RPMI8226 (cell line): Measurements from ENCODE around the gene CFAP46.
"Not testable (repeated sequence)": the region's sequence is repeated elsewhere in the genome, so short reads cannot be mapped to it uniquely, and the experiment has no call there.

Experiments
- DNase-seq: peaks from one replicate; pipeline ENCODE4 v3.0.0-alpha.2; 2015

Gene CFAP46

DNA sequence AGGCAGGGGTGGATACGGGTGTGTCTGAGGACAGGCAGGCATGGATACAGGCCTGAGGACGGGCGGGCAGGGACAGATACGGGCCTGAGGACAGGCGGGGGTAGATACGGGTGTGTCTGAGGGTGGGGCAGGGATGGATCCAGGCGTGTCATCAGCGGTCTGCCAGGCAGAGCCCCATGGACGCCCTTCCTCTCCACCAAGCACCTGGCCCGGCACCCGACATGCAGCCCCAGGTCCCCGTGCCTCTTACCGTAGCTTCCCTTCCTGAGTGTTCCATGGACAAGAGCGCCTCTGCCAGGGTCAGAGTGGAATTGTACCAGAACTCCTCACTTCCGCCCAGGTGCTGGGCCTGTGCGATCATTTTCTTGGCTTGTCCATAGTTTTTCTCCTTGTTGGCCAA is 81.8 kb downstream of the CFAP46 start:
- DNase-seq: no peak

DNA sequence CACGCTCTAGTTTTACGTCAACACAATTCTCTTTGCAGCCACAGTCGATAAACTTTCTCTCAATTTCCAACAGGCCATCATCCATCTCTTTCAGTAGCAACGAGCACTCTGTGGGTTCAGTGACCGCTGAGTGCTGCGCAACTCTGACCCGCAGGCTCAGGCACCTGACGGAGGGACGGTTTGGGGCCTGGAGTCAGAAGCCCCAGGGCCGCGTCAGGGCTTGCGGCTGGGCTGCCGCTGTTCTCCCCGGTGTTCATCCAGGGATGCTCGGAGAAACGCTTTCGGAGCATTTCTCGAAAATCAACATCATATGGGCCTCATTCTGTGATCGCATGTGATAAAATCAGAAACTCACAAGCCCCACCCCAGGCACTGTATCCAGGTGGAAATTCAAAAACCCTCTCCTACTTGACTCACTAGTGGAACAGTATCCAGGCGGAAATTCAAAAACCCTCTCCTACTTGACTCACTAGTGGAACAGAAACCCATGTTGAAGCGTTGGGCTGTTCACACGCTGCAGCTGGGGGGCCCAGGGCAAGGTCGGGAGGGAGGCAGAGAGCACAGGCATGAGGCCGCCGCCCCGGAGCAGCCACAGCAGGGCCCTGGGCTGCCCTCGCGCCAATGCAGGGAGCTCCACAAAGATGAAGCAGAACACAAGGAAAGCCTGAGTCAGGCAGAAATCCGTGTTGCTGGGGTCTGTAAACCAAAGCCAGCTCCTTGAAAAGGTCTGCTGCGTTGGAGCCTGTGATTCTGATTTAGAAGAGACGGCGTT is 83.1 kb downstream of the CFAP46 start:
- DNase-seq: no peak

DNA sequence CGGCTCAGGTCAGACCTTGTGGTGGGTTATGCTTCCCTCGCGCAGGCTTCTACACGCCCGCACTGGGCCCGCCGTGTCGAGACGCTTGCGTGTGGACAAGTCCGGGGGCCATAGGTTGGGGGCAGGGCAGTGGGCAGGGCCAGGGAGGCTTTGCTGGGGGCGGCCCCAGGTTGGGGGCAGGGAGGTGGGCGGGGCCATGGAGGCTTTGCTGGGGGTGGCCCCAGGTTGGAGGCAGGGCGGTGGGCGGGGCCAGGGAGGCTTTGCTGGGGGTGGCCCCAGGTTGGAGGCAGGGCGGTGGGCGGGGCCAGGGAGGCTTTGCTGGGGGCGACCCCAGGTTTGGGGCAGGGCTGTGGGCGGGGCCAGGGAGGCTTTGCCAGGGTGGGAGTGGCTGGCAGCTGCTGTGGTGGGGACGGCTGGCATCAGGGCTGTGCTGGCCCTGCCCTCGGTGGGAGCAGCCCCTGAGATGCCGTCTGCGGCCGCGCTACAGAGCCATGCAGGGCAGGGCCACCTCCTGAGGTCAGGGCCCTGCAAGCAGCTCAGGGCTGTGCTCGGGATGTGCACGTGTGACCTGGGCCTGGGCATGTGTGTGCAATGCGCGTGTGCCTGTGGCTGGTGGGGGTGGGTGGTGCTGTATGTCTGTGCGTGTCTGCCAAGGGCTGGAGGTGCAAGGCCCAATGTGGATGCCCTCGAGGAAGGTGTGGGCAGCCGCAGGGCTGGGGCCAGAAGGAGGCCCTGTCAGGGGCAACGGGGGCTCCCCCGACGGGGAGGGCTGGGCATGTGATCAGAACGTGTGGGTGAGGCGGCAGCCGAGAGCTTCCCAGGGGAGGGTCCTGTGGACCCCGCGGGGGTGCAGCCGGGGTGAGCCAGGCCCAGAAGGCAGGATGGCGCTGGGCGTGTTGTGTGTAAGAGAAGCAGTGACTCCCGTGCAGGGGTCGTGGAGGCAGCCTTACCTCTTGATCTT is 84.0 kb downstream of the CFAP46 start:
- DNase-seq: no peak

DNA sequence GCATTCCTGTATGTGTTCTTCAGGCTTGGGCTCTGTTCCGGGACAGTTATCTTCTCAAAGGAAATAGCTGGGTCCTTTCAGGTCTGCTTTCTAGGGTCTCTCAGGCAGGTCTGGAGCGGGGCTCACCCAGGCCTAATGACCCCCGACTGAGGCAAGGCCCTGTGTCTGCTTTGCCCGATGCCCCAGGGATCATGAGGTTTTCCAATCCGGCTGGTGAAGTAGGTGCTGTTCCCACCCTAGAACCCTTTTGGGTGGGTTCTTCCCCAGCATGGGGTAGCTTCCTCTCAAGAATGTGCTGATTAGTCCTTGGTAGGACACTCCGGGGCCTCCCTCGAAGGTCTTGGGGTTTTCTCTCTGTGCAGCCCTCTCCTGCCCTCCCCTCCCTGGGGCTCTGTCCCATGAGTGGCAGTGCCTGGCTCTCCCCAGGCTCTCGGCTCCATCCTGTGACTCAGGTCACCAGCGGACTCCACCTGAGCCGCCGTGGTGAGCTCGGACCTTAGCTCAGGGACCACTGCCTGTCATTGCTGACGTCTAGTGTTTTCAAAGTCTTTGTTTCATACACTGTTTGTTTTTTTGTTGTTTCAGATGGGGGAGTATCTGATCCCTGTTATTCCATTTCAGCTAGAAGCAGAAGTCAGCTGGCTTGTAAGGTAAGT is 85.4 kb downstream of the CFAP46 start:
- no peak for DNase-seq

DNA sequence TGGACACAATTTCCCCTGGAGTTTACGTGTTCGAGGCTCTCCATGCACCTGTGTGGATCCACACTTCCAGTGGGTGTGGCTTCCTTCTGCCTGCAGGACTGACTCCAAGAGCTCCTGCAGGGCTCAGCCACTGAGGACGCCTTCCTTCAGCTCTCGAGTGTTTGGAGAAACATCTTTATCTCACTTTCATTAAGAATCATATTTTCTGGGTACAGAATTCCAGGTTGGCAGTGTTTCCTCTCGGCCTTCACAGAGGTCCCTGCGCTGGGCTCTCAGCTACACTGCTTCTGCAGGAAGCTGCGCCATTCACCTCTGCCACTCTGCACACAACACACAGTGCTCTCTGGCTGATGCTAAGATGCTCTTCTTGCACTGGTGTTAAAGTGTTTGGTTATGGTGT is 86.5 kb downstream of the CFAP46 start:
- no peak for DNase-seq

DNA sequence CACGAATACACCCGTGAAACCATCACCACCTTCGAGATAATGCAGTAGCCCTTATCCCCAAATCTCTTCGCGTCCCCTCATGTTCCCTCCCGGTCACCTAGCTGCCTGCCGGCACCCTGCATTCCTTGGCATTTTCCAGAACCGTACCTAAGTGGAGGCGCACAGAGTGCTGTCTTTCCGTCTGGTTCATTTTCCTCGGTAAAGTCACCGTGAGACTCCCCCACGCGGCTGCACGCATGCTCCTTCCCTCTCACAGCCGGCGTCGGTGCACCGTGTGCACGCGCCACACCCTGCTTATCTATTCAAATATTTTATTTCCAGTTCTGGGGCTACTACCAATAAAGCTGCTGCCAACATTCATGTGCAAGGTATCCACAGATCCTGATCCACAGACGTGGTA is 90.9 kb downstream of the CFAP46 start:
- DNase-seq: no peak

DNA sequence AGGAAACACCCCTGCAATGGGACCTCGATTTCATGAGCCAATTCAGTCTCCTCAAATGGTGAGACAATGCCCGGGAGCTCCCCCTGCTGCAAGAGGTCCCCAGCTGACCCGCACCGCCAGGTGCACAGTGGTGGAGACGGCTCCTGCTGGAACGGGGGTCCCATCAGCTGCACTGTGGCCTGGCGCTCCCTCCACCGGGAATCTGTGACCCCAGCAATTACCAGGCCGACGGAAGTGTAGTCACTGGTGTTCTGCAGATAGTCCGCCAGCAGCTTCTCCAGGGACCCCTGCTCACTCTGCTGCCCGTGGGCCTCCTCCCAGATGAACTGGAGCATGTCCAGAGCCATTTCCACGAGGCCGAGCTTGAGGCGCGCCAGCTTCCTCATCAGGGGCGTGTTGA is 91.5 kb downstream of the CFAP46 start:
- no peak for DNase-seq

DNA sequence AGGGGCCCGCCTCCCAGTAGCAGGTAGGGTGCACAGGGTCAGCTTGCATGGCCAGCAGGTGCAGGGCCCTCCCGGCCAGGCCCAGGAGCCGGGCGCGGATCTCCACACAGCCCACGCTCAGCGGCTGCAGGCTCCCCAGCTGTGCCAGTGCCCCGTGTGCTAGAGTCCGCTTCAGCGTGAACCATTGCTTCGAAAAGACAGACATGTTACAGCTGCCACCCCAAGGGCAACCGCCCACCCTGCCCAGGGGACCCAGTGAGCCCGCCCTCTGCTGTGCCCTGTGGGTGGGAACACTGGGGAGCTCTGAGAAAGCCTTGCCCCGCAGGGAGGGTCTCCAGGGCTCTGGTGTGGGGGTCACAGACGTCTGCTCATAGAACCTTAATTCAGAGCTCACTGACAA is 92.1 kb downstream of the CFAP46 start:
- no peak for DNase-seq

DNA sequence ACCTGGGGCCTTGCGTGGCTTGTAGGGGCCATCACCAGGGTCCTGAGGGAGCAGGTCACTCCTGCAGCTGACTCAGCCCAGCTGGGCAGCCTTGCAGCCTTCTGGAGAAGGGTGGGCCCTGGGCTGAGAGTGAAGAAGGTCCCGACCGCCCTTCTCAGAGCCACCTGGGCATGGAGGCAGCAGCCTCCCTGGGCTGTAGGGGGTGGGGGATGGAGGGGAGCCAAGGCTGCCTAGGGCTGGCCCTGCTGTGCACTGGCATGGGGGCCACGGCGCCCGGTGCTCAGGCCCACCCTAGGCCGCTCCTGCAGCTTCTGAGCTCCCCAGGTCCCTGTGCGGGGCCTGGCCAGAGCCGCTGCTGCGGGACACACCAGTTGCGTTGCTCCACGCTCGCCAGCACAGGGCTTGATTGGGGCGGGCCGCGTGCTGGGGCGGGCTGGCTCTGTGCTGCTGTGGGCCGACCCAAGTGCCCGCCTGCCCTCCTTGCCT is 92.8 kb downstream of the CFAP46 start:
- no peak for DNase-seq

DNA sequence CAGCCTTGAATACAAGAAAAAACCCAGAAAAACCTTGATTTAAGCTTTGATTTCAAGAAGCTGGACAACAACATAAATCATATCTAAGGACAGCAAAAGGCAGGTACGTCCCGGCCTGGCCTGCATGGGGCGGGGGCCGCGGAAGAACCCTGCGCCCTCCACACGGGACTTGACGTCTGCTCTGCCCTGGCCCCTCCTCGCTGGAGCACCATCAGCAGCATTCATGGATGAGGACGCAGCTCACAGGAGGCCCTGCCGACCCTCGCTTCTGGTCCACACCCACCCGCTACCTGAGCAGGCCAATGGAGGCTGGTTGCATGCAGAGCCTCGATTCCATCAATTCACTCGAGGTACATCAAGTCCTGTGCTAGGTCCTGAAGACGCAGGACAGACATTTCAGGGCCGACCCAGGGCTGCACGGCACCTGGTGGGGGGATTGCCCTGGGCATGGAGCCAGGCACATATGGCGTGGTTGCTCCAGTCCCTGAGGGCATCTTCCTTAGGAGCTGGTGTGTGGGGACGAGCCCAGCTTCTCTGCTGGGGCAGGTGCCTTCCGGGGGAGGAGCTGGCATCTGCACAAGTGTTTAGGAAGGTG is 93.3 kb downstream of the CFAP46 start:
- no peak for DNase-seq

DNA sequence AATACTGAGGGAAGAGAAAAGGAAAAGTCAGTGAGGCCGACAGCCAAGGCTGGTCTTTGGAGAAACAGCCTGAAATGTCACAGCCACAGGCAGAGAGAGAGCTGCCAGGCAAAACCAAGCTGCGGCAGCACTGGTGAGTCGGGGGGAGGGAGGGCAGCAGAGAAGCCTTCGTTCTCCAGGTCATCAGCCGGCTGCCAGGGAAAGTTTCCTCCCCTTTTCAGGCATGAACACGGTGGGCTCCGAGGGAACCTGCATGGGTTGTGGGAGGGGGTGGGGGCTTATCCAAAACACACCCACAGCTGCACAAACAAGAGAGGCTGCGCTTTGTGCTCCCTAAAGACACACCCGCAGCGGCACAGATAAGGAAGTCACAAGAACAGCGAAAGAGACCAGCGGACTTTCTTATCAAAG is 94.1 kb downstream of the CFAP46 start:
- no peak for DNase-seq

DNA sequence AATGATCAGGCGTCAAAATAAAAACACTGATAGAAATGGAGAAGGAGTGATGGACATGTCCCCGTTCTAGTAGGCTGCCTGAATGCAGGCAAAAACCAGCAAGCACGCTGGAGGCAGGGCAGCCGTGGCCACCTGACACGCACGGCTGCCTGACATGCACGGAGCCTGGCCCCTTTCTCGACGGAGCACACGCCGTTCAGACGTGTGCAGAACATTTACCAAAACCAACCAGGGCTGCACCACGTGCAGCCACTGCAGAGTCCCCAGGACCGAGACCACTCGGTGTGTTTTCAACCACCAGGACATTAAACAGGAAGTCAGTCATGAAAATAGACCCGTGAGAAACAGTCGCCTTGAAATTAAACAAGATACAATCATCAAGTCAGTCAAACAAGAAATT is 94.5 kb downstream of the CFAP46 start:
- no peak for DNase-seq

DNA sequence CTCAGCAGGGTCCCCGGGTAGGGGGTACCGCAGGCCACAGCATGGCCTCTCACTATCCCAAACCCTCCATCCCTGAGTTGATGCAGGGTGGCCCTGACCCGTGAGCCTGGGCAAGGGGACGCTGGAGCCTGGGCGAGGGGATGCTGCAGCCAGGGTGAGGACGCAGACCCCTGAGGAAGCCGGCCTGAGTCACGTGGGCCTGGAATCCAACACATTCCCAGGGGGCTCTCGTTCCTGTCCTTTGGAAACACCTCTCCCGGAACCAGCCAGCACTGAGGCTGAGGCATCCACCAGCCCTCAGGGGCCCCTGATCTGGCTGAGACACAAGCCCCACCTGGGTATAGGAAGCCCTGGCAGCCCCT is 95.0 kb downstream of the CFAP46 start:
- no peak for DNase-seq

DNA sequence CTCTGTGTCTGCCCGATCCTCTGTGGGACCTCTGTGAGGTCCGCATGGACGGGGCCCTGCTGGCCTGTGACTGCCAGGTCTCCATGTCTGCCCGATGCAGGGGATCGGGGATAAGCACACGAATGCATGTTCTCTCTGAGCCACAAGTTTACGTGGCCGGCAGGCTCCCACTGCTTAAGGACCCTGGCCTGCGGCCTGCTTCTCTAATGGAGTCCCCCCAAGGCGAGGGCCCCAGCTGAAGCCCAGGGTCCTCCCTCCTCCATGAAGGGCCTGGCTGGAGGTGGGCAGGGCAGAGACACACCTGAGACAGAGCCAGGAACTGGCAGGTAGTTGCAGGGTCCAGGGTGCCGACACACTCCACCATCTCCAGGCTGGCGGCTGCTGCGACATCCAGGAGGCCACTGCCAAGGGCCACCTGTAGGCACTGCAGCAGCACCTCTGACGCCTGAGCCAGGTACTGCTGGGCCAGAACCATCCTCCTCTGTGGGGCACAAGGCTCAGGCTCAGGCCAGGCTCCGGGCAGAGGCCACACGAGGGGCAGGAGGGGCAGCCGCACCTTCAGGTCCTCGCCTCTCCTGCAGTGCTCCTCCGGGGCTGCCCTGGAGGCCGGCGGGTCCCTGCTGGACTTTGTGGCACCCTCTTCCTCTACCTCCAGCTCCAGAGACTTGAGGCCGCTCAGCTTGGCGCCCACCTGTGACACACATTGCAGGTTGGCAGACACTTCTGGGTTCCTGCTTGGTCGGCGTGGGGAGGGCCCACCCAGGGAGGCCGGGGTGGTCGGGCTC is 95.5 kb downstream of the CFAP46 start:
- DNase-seq: no peak

DNA sequence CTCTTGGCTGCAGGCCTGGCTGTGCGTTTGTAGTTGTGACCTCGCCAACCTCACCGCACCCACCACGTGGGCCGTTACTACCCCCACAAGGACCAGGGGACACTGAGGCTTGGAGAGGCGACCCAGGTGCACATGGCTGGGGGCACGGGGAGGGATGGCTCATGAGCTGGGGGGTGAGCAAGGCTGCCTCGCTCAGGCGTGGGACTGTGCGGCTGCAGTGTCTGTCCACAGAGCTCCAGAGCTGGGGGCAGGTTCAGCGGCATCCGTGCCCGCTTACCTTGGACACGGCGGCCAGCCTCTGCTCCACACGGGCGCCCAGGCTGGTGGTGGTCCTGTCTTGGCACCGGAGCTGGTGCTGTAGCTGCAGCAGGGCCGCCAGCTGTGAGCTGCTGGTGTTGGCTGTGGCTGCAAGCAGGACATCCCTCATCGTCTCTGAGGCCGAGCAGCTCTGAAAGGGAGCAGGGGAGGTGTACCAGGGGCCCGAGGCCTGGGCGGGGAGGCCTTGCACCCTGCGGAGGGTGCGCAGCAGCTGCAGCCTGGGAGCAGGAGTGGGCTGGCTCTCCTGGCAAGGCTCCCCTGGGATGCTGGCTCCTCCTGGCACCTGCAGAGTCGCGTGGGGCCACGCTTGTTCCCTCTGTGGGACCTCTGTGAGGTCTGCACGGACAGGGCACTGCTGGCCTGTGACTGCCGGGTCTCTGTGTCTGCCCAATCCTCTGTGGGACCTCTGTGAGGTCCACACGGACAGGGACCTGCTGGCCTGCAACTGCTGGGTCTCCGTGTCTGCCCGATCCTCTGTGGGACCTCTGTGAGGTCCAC is 96.4 kb downstream of the CFAP46 start:
- no peak for DNase-seq

DNA sequence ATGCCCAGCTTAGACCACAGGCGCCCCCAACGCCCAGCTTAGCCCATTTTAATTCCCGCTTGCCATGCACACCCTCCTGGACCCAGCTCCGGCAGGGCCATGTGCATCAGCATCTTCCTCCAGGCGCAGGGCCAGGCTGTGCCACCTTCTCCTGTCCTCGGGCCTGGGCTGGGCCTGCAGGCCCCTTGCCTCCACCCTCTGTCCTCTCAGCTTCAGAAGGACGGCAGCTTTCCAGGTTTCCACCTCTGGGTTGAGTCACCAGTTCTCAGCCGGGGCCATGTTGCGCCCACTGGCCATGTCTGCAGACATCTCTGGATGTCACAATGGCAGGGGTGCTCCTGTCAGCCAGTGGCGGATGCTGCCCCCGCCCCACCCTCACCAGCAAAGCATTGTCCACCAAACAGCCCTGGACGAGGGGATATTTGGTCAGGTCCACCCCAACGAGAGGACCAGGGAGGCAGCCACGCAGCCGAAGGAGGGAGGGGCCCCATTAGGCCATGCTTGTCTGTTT is 97.3 kb downstream of the CFAP46 start:
- no peak for DNase-seq

DNA sequence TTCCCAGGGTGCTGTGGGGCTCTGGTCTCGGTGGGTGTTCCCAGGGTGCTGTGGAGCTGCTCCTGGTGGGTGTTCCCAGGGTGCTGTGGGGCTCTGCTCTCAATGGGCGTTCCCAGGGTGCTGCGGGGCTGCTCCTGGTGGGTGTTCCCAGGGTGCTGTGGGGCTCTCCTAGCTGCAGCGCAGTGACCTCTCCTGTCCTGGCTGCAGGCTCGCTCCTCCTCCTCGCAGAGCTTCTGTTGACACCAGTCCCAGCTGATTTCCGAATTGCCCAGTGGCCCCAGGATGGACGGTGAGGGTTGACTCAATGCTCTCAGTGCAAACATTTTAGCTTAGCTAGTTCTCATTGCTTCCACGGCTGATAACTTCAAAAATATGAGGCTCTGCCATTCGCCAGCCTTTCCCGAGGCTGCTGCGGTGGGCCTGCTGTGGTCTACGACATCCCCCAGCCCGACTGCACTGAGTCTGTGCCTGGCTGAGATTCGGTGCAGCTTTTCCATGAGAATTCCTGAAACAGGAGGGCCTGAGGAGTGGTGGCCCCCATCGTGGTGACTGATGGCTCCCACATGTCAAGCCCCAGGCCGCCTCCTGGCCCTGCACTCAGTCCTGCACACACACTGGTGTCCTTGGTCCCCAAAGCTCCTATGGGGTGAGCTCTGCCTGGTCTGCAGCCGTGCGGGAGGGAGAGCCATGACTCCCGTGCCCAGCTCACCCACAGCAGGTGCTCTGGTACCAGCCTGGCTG is 98.1 kb downstream of the CFAP46 start:
- no peak for DNase-seq

DNA sequence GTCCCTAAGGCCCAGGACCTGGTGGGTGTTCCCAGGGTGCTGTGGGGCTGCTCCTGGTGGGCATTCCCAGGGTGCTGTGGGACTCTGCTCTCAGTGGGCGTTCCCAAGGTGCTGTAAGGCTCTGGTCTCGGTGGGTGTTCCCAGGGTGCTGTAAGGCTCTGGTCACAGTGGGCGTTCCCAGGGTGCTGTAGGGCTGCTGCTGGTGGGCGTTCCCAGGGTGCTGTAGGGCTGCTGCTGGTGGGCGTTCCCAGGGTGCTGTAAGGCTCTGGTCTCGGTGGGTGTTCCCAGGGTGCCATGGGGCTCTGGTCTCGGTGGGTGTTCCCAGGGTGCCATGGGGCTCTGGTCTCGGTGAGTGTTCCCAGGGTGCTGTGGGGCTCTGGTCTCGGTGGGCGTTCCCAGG is 99.1 kb downstream of the CFAP46 start:
- not testable (repeated sequence) for DNase-seq

DNA sequence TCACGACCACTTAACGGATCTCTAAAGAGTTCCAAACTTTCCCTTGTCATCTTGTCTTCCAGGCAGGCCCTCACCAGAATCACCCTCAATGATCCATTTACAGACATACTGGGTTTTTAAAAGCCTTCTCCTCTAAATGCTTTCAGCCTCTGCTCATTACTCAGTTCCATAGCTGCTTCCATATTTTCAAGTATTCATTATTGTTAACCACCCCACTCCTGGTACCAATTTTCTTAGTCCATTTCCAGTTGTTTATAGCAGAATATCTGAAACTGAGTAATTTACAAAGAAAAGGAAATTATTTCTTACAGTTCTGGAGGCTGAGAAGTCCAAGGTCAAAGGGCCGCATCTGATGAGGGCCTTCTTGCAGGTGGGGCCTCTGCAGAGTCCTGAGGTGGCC is 100.0 kb downstream of the CFAP46 start:
- DNase-seq: no peak

DNA sequence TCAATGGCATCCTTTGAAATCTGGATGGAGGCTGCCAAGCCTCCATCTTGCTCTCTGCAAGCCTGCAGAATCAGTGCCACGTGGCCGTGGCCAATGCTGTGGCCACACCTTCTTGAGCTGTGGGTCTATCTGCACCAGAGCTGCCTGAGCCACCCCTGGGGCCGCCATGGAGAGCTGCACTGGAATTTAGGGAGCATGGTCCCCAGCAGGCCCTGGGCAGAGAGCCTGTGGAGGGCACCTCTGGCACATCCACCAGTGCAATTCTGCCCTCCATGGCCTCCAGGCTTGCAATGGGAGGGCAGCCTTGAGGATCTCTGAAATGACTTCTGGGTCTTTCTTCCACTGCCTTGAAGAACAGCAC is 100.8 kb downstream of the CFAP46 start:
- DNase-seq: no peak
